Measurements from ENCODE around the gene KLRG1. TPM values are rescaled to one million over a fixed set of nuclear protein-coding genes. Genes with fewer than 3 reads are reported as not detected.

The KLRG1 gene
- total RNA-seq (2014; rRNA removed; shearing (Covaris generic)), result not detected in 2 replicates
- polyA plus RNA-seq (2016; fragmentation: Nextera tagmentation; extraction: Ambion mirVana), result 1.1 TPM in 1 of 2 replicates, not detected in the other

DNA sequence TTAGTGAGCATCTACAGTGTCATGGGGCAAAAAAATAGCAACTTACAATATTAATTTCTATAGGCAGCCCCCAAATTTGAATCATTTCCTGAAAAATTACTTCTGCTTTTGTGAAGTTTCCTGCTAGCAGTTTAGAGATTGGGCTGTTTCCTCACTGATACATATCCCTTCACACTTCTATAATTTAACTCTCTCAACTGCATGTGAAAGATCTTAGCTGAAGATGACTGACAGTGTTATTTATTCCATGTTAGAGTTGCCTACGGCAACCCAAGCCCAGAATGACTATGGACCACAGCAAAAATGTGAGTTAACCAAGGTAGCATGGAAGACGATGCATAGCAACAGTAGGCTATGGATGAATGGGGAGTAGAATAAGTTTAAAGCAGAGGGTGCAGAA lies at the start of gene KLRG1:
Gene KLRG1, plus strand, starts transcription at position 134 of the 400 bp plus-strand sequence. Its CDS starts 90 bp downstream, at position 224.
- WGBS, 2 experiments (ENCODE audit: low coverage in 1 of 2, low lambda C conversion rate in 2 of 2, missing lambda C conversion rate in 2 of 2), result 52 to 67% methylated on average over 2 of the region's 2 CpGs
- in situ Hi-C loops (cut with MboI), result no loop called here

DNA sequence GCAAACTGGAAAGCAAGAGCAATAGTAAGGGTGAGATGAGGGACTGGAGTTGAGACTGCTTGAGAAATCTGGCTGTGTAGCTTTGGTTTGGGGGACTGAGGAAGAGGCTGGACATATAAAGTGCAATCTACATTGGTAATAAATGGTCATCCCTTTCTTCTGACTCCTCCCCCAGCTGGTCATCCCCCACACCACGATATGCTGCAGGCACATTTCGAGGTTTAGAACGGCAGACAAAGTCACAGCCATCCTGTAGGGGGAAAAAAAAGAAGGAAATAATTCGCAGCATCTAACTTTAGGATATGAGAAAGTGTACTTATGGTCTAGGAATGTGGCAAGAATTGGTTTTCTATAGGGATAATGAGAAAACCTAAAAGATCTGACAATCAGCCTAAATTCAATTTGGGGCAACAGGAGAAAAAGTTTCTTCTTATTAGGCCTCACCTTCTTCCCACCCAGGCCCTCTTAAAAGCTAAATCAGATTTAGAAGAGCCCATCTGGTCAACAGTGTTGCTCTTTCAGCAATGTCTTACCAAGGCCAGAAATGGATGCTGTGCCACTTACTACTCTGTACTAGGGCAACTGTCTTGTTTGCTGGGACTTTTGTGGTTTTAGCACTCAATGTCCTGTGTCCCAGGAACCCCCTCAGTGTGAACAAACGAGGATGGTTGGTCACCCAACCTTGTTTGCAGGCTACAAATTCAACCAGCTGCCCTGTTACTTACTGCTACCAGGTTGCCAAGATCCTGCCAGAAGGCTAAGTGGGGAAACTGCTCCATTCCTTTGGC lies 47.5 kb upstream of the KLRG1 start:
- in situ Hi-C loops (cut with MboI), result no loop called here
- H3K9me3 ChIP-seq (ENCODE audit: low read depth), result no peaks in the 10 kb centered on the region
- no peaks in the 10 kb centered on the region for H3K9me2 ChIP-seq (ENCODE audit: insufficient read depth)
- no peaks in the 10 kb centered on the region for H3K27me3 ChIP-seq (replicated peaks; ENCODE audit: insufficient read depth)
- H3K36me3 ChIP-seq (ENCODE audit: low read depth), result peaks cover 44% of the 10 kb centered on the region
- no peak overlapping the region for H3K4me3 ChIP-seq
- H3K4me2 ChIP-seq (ENCODE audit: unreplicated experiment), result no peak overlapping the region
- H3F3A ChIP-seq (ENCODE audit: insufficient read depth), result no peaks in the 10 kb centered on the region
- no peak overlapping the region for H3K9ac ChIP-seq
- no peaks in the 10 kb centered on the region for H3K4me1 ChIP-seq (ENCODE audit: insufficient read depth)
- H3K27ac ChIP-seq, result no peak overlapping the region
- TF ChIP-seq EZH2 (IDR thresholded peaks at IDR 0.05; ENCODE audit: insufficient read depth, poor library complexity, severe bottlenecking), result no peak
- TF ChIP-seq EZH2phosphoT487 (IDR thresholded peaks at IDR 0.05; ENCODE audit: insufficient read depth, low read depth), result no peak
- DNase-seq, result no peak
- H2AFZ ChIP-seq, result no peak overlapping the region
- H3K79me2 ChIP-seq (ENCODE audit: insufficient read depth), result peaks cover 29% of the 10 kb centered on the region
- no peaks in the 10 kb centered on the region for H4K20me1 ChIP-seq (ENCODE audit: insufficient read depth)
- 80 to 81% methylated on average over 5 of the region's 5 CpGs for WGBS, 2 experiments (ENCODE audit: low coverage in 1 of 2, low lambda C conversion rate in 2 of 2, missing lambda C conversion rate in 2 of 2)

More for the DNA sequence above, at the start of gene KLRG1:
- H3K27ac ChIP-seq, result no peak within 1 kb of the TSS
- H3K4me2 ChIP-seq (ENCODE audit: unreplicated experiment), result no peak within 1 kb of the TSS
- no peaks in the 10 kb centered on the region for H3K9me3 ChIP-seq (ENCODE audit: low read depth)
- TF ChIP-seq EZH2 (IDR thresholded peaks at IDR 0.05; ENCODE audit: insufficient read depth, poor library complexity, severe bottlenecking) (no peak), EZH2phosphoT487 (IDR thresholded peaks at IDR 0.05; ENCODE audit: insufficient read depth, low read depth) (no peak)
- H3K9ac ChIP-seq, result no peak within 1 kb of the TSS
- no peaks in the 10 kb centered on the region for H3K9me2 ChIP-seq (ENCODE audit: insufficient read depth)
- H3F3A ChIP-seq (ENCODE audit: insufficient read depth), result no peaks in the 10 kb centered on the region
- H3K79me2 ChIP-seq (ENCODE audit: insufficient read depth), result no peaks in the 10 kb centered on the region
- no peaks in the 10 kb centered on the region for H3K4me1 ChIP-seq (ENCODE audit: insufficient read depth)
- H4K20me1 ChIP-seq (ENCODE audit: insufficient read depth), result no peaks in the 10 kb centered on the region
- H2AFZ ChIP-seq, result no peak within 1 kb of the TSS
- H3K4me3 ChIP-seq, result no peak within 1 kb of the TSS
- no peak for DNase-seq
- H3K36me3 ChIP-seq (ENCODE audit: low read depth), result no peaks in the 10 kb centered on the region
- no peaks in the 10 kb centered on the region for H3K27me3 ChIP-seq (replicated peaks; ENCODE audit: insufficient read depth)

DNA sequence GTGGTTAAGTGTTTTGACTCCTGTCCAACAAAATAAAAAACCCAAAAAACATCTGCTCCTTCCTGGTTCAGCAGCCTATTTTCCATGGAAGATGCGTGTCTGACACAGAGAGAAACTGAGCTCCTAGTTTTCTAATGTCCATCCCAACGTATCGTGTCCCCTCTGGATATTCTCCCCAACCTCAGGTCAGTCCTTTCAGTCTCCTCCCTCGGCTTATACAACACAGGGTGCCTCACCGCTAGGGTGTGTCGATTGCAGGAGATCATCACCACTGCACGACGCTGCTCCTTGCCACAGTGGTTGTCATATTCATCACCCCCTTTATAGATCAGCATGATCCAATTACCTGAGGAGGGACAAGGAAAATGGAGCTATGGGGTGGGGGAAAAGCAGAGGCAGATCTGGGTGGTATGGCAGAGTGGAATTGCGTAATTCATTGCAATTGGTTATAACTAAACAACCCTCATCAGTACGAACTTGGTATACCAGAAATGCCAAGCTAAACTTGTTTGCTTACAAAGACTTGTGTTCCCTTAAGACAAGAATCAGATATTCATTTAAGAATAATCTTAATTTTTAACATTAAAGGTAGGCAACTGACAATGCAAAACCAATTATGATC lies 45.7 kb upstream of the KLRG1 start:
- Histone ChIP-seq H3K4me2 (ENCODE audit: unreplicated experiment) (no peak overlapping the region), H4K20me1 (ENCODE audit: insufficient read depth) (0 out of 2 replicates have a peak, but pooled peaks cover 8% of the 10 kb centered on the region), H3K9me3 (ENCODE audit: low read depth) (no peaks in the 10 kb centered on the region), H3K4me1 (ENCODE audit: insufficient read depth) (peaks cover 11% of the 10 kb centered on the region), H3K9me2 (ENCODE audit: insufficient read depth) (no peaks in the 10 kb centered on the region), H2AFZ (no peak overlapping the region), H3F3A (ENCODE audit: insufficient read depth) (no peaks in the 10 kb centered on the region), H3K27me3 (replicated peaks; ENCODE audit: insufficient read depth) (no peaks in the 10 kb centered on the region), H3K9ac (no peak overlapping the region), H3K27ac (no peak overlapping the region), H3K79me2 (ENCODE audit: insufficient read depth) (peaks cover 47% of the 10 kb centered on the region), H3K36me3 (ENCODE audit: low read depth) (peaks cover 44% of the 10 kb centered on the region), H3K4me3 (no peak overlapping the region)
- no peak for DNase-seq
- TF ChIP-seq EZH2 (IDR thresholded peaks at IDR 0.05; ENCODE audit: insufficient read depth, poor library complexity, severe bottlenecking), result no peak
- no peak for TF ChIP-seq EZH2phosphoT487 (IDR thresholded peaks at IDR 0.05; ENCODE audit: insufficient read depth, low read depth)
- in situ Hi-C loops (cut with MboI), result no loop called here
- WGBS, 2 experiments (ENCODE audit: low coverage in 1 of 2, low lambda C conversion rate in 2 of 2, missing lambda C conversion rate in 2 of 2), result 95 to 98% methylated on average over 10 of the region's 10 CpGs

DNA sequence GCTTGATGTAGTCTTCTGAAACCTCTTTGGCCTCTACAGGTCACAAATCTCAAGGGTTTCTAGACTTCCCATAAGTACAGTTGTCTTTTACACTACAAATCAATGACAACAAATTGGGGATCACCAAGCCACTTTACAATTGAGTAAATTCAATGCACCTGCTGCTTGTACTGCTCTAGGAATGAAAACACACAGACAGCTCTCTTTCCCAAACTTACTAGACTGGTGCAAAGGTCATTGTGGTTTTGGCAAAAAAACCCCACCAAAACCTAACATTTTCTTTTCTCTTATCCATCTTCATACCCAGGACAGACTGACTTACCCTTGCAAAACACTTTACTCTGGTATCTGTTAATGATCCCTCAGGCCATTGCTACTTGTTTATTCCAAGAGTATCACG lies 42.6 kb upstream of the KLRG1 start:
- Histone ChIP-seq H3K79me2 (ENCODE audit: insufficient read depth) (peaks cover 54% of the 10 kb centered on the region), H3K4me2 (ENCODE audit: unreplicated experiment) (no peak overlapping the region), H3K4me3 (no peak overlapping the region), H3K36me3 (ENCODE audit: low read depth) (peaks cover 38% of the 10 kb centered on the region), H2AFZ (no peak overlapping the region), H3K9ac (no peak overlapping the region), H4K20me1 (ENCODE audit: insufficient read depth) (0 out of 2 replicates have a peak, but pooled peaks cover 8% of the 10 kb centered on the region), H3F3A (ENCODE audit: insufficient read depth) (0 out of 2 replicates have a peak, but pooled peaks cover 4% of the 10 kb centered on the region), H3K27ac (no peak overlapping the region), H3K27me3 (replicated peaks; ENCODE audit: insufficient read depth) (no peaks in the 10 kb centered on the region), H3K4me1 (ENCODE audit: insufficient read depth) (peaks cover 17% of the 10 kb centered on the region), H3K9me3 (ENCODE audit: low read depth) (no peaks in the 10 kb centered on the region), H3K9me2 (ENCODE audit: insufficient read depth) (no peaks in the 10 kb centered on the region)
- 95 to 96% methylated on average over 1 of the region's 1 CpG for WGBS, 2 experiments (ENCODE audit: low coverage in 1 of 2, low lambda C conversion rate in 2 of 2, missing lambda C conversion rate in 2 of 2)
- in situ Hi-C loops (cut with MboI), result no loop called here
- DNase-seq, result no peak
- no peak for TF ChIP-seq EZH2 (IDR thresholded peaks at IDR 0.05; ENCODE audit: insufficient read depth, poor library complexity, severe bottlenecking)
